GM12891 (cell line): Measurements from ENCODE around the gene CGAS.

Source experiments
- PAX5 ChIP-seq: IDR thresholded peaks from 2 replicates; pipeline ENCODE4 v1.6.1; 2011; ENCODE audit warnings: low read length, moderate library complexity, mild to moderate bottlenecking; ENCODE audit not compliant: insufficient read depth, severe bottlenecking
- POLR2A ChIP-seq: IDR thresholded peaks from 2 replicates; pipeline ENCODE4 v1.6.1; 2011; ENCODE audit warnings: low read depth, low read length, control low read depth
- POLR2AphosphoS5 ChIP-seq: IDR thresholded peaks from 2 replicates; pipeline ENCODE4 v1.6.1; 2011; ENCODE audit warnings: low read depth, low read length, control low read depth
- SPI1 ChIP-seq: IDR thresholded peaks from 2 replicates; pipeline ENCODE4 v1.6.1; 2011; ENCODE audit warnings: low read depth, low read length, control low read depth
- TAF1 ChIP-seq: IDR thresholded peaks from 2 replicates; pipeline ENCODE4 v1.6.1; 2011; ENCODE audit warnings: low read depth, low read length, control low read depth

GRCh38 chr6:73481969-73482368 lies 29.9 kb upstream of the CGAS start:
- TF ChIP-seq POLR2AphosphoS5 (no peak), POLR2A (no peak), PAX5 (no peak), TAF1 (no peak), SPI1 (no peak)
